ENCODE measurements around the gene MBD2. TPM values are rescaled to one million over a fixed set of nuclear protein-coding genes. Genes with fewer than 3 reads are reported as not detected.

Gene MBD2
- total and polyA plus RNA-seq, 2 of the 8 experiments (the other 6 are each of a cell fraction or from before 2014, with no cell fraction given): 36.2 to 52.7 TPM

GRCh38 chr18:54149078-54149697 lies 75.3 kb downstream of the MBD2 start:
- no peak overlapping the region for H3K4ac ChIP-seq (replicated peaks; ENCODE audit: insufficient read length, low read depth, low read length)
- H2BK12ac ChIP-seq (ENCODE audit: low read depth, low read length): no peak overlapping the region
- no peak overlapping the region for H3K27ac ChIP-seq (ENCODE audit: low read depth, low read length)
- H4K91ac ChIP-seq (replicated peaks; ENCODE audit: insufficient read length, low read length): no peak overlapping the region
- H3K4me3 ChIP-seq (ENCODE audit: extremely low read depth in 1 of 4, insufficient read depth in 2 of 4, low read depth in 3 of 4, low read length in 4 of 4): no peak overlapping the region
- no peak overlapping the region for H2AK5ac ChIP-seq (ENCODE audit: low read depth, low read length)
- no peak overlapping the region for H3K56ac ChIP-seq (replicated peaks; ENCODE audit: insufficient read length, low read depth, low read length)
- no peak overlapping the region for H4K8ac ChIP-seq (ENCODE audit: extremely low read depth, insufficient read depth, low read length)
- no peaks in the 10 kb centered on the region for H3K23me2 ChIP-seq (ENCODE audit: low read depth, low read length)
- no peak for FAIRE-seq
- no peaks in the 10 kb centered on the region for H4K20me1 ChIP-seq (replicated peaks in 1 of 2; ENCODE audit: control insufficient read depth in 1 of 2, insufficient read depth in 2 of 2, low read length in 2 of 2)
- WGBS, 2 experiments (ENCODE audit: extremely low coverage in 1 of 2, insufficient coverage in 1 of 2, insufficient read length in 1 of 2, insufficient replicate concordance in 2 of 2, low coverage in 1 of 2, low lambda C conversion rate in 2 of 2, missing lambda C conversion rate in 1 of 2): 89% methylated on average over 3 of the region's 3 CpGs; no CpG with 5 or more reads in 1 of the 2 experiments
- H2BK15ac ChIP-seq (ENCODE audit: low read length): no peak overlapping the region
- H3K18ac ChIP-seq (ENCODE audit: extremely low read depth, low read length): no peak overlapping the region
- H3K27me3 ChIP-seq (replicated peaks in 1 of 4; ENCODE audit: control insufficient read depth in 3 of 4, extremely low read depth in 1 of 4, insufficient read depth in 3 of 4, low read length in 3 of 4): no peaks in the 10 kb centered on the region
- H3K4me1 ChIP-seq (replicated peaks in 1 of 4; ENCODE audit: control insufficient read depth in 3 of 4, insufficient read depth in 4 of 4, low read length in 3 of 4): peaks cover 0 to 3% (median 0%) of the 10 kb centered on the region in 4 experiments; a peak in 2 of 7 replicates
- H2BK5ac ChIP-seq (ENCODE audit: low read depth, low read length): no peak overlapping the region
- no peak for DNase-seq (ENCODE audit: low read depth in 1 of 2, low spot score in 2 of 2)
- CTCF ChIA-PET (ENCODE audit: partially characterized antibody): no interaction called here
- H3K9ac ChIP-seq (replicated peaks in 1 of 4; ENCODE audit: extremely low read depth in 1 of 4, low read depth in 3 of 4, low read length in 3 of 4): no peak overlapping the region
- TF ChIP-seq TAF1 (IDR thresholded peaks at IDR 0.05; ENCODE audit: low read depth, low read length): no peak
- TF ChIP-seq KDM1A (IDR thresholded peaks at IDR 0.05; ENCODE audit: borderline replicate concordance, low read length): no peak
- TF ChIP-seq SIN3A (conservative IDR thresholded peaks at IDR 0.05 in 1 of 2, IDR thresholded peaks at IDR 0.05 in 1 of 2; ENCODE audit: low read depth in 1 of 2, low read length in 2 of 2): no peak
- TF ChIP-seq RBBP5 (IDR thresholded peaks at IDR 0.05; ENCODE audit: borderline replicate concordance, low read depth, low read length): no peak
- TF ChIP-seq EP300 (IDR thresholded peaks at IDR 0.05; ENCODE audit: borderline replicate concordance in 1 of 2, low read depth in 2 of 2, low read length in 2 of 2): no peak
- no peak for TF ChIP-seq TCF12 (IDR thresholded peaks at IDR 0.05; ENCODE audit: low read depth, low read length)
- TF ChIP-seq SIX5 (IDR thresholded peaks at IDR 0.05; ENCODE audit: low read depth, low read length): no peak
- no peak for TF ChIP-seq TBP (IDR thresholded peaks at IDR 0.05; ENCODE audit: low read depth, low read length)
- H3K9me3 ChIP-seq (ENCODE audit: insufficient read depth in 2 of 2, low read depth in 1 of 2, low read length in 1 of 2): no peaks in the 10 kb centered on the region
- no peaks in the 10 kb centered on the region for H3K79me2 ChIP-seq (ENCODE audit: control insufficient read depth in 1 of 2, insufficient read depth in 2 of 2, low read length in 2 of 2)
- H2BK120ac ChIP-seq (replicated peaks; ENCODE audit: low read depth, low read length): no peak overlapping the region
- no peak overlapping the region for H2BK20ac ChIP-seq (ENCODE audit: low read length)
- no peak overlapping the region for H4K5ac ChIP-seq (ENCODE audit: insufficient read length, low read depth, low read length)
- no peak overlapping the region for H3K14ac ChIP-seq (ENCODE audit: insufficient read length)
- no peaks in the 10 kb centered on the region for H3K79me1 ChIP-seq (ENCODE audit: low read depth, low read length)
- POLR2A ChIA-PET (ENCODE audit: partially characterized antibody): no interaction called here
- no peak overlapping the region; the same call in 1 of the 2 replicates for H2AFZ ChIP-seq (ENCODE audit: low read length)
- H3K4me2 ChIP-seq (ENCODE audit: insufficient read depth in 1 of 2, low read depth in 2 of 2, low read length in 2 of 2): no peak overlapping the region
- H3K23ac ChIP-seq (ENCODE audit: insufficient read length): no peak overlapping the region
- H3K36me3 ChIP-seq (ENCODE audit: control insufficient read depth in 2 of 4, insufficient read depth in 4 of 4, low read length in 3 of 4): no peaks in the 10 kb centered on the region

Measured in H1 (cell line).